HepG2 (cell line): ENCODE results near the gene TTLL7.

Source experiments
- ATF6 ChIP-seq: sonication (generic); formaldehyde crosslinking; conservative IDR thresholded peaks from 2 replicates; pipeline ENCODE4 v1.4.0; 2020; ENCODE audit warnings: missing genetic modification reagents
- CREB1 ChIP-seq, 2 experiments: fragments of 450-650 bp in 1 of 2; IDR thresholded peaks; 2 replicates each; pipeline ENCODE4 v1.6.1; 2016 to 2017; ENCODE audit warnings: control low read depth in 1 of 2, mild to moderate bottlenecking in 1 of 2, missing compliant biosample characterization in 1 of 2, missing genetic modification characterization in 1 of 2
- EZH2 ChIP-seq: conservative IDR thresholded peaks from 2 replicates; pipeline ENCODE4 v1.6.1; 2012; ENCODE audit warnings: mild to moderate bottlenecking, low read depth, low read length, moderate library complexity
- YY1 ChIP-seq: IDR thresholded peaks from 2 replicates; pipeline ENCODE4 v1.6.1; 2011; ENCODE audit warnings: low read length, low read depth, moderate library complexity, mild to moderate bottlenecking; ENCODE audit not compliant: insufficient read depth, insufficient replicate concordance

DNA sequence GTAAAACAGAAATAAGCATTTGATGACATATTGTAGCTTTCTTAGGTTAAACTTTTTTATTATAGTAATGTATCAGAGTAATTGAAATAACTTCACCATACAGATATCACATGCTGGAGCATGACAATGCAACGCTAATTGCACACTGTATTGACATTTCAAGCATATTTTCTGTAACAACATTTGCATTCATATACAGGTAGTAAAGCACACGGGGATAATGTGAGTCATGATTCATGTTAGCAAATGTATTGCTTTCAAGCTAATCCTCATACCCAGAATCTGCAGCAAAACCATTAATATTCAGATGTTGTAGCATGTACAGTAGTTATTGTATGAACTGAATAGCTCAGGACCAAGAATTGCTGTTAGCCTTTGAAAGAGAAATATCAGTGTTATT, 133.9 kb downstream of the TTLL7 start:
- TF ChIP-seq CREB1 (IDR thresholded peaks at IDR 0.05) (no peak), CREB1 (CRISPR knock-in tag; IDR thresholded peaks at IDR 0.05) (no peak), EZH2 (no peak), YY1 (no peak), ATF6 (CRISPR knock-in tag) (no peak)
